RWPE1 (cell line): ENCODE results near the gene PRELP.
A peak's percentile ranks its signal among the peaks of the same experiment; 100 is the strongest.

Experiments used
- CTCF ChIA-PET: fragments of 350-600 bp; sonication (Branson Sonifier 250); formaldehyde crosslinking; extraction: SDS; loops from one replicate; lab custom pipeline; 2021; lab: Yijun Ruan, JAX
- POLR2A ChIA-PET: fragments of 400-600 bp; formaldehyde crosslinking; extraction: SDS; loops from one replicate; lab custom pipeline; 2020; ENCODE audit warnings: antibody characterized with exemption; ENCODE audit not compliant: low non-redundant PET; lab: Yijun Ruan, JAX
- DNase-seq: peaks from one replicate; pipeline ENCODE4 v3.0.0; 2012; ENCODE audit warnings: low spot score
- H3K27ac ChIP-seq: fragments of 450-650 bp; 2 replicates; pipeline ENCODE4 v1.5.1; 2017
- TF ChIP-seq, protein P1 (sequence below): fragments of 450-650 bp; conservative IDR thresholded peaks from 2 replicates; pipeline ENCODE4 v1.5.1; 2017; ENCODE audit warnings: low read depth, mild to moderate bottlenecking

The PRELP gene

DNA sequence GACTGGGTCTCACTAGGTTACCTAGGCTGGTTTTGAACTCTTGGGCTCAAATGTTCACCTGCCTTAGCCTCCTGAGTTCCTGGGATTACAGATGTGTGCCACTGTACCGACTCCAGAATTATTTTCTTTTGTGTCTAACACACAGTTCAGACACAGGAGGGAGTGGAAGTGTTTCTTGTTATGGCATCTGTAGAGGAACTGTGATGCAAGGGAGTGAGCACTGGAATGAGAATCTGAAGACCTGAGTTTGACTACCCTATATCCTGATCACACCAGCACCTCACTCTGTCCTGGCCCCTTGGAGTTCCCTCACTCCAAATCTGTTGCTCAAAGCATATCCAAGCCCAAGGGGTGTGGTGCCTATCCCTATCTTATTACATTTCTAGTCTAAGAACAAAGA lies 33.5 kb downstream of the PRELP start:
- POLR2A ChIA-PET: no interaction called here
- CTCF ChIA-PET: interaction anchor here (0.7 kb wide), 1 partner anchor 124 kb away, joined by 4 read pairs; no protein-coding TSS in a partner anchor
- TF ChIP-seq, protein P1, sequence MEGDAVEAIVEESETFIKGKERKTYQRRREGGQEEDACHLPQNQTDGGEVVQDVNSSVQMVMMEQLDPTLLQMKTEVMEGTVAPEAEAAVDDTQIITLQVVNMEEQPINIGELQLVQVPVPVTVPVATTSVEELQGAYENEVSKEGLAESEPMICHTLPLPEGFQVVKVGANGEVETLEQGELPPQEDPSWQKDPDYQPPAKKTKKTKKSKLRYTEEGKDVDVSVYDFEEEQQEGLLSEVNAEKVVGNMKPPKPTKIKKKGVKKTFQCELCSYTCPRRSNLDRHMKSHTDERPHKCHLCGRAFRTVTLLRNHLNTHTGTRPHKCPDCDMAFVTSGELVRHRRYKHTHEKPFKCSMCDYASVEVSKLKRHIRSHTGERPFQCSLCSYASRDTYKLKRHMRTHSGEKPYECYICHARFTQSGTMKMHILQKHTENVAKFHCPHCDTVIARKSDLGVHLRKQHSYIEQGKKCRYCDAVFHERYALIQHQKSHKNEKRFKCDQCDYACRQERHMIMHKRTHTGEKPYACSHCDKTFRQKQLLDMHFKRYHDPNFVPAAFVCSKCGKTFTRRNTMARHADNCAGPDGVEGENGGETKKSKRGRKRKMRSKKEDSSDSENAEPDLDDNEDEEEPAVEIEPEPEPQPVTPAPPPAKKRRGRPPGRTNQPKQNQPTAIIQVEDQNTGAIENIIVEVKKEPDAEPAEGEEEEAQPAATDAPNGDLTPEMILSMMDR: no peak

DNA sequence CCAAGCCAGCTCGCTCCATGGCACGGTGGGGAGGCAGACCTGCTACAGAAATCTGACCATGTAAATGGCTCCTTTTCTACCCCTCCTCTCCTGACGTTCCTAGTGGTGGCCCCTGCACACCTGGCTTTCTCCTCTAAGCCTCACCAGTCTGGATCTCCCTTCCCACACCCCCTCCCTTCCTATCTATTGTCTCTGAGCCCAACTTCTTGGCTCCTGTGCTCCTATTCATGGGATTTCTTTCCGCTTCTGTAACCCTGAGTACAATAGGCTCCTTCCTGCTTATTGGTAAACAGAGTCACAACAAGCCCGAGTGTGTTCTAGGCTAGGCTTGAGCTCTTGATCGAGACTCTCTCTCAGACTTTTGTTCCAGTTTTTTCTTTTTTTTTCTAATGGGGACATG lies 35.9 kb downstream of the PRELP start:
- H3K27ac ChIP-seq: no peak overlapping the region
- POLR2A ChIA-PET: no interaction called here
- TF ChIP-seq, protein P1: no peak
- no peak for DNase-seq
- CTCF ChIA-PET: interaction anchor here (0.6 to 0.7 kb wide), 3 partner anchors 46 to 662 kb away, joined by 3 to 5 read pairs (median 3); no protein-coding TSS in a partner anchor

More for the DNA sequence above, 33.5 kb downstream of the PRELP start:
- no peak for DNase-seq
- no peak overlapping the region for H3K27ac ChIP-seq

DNA sequence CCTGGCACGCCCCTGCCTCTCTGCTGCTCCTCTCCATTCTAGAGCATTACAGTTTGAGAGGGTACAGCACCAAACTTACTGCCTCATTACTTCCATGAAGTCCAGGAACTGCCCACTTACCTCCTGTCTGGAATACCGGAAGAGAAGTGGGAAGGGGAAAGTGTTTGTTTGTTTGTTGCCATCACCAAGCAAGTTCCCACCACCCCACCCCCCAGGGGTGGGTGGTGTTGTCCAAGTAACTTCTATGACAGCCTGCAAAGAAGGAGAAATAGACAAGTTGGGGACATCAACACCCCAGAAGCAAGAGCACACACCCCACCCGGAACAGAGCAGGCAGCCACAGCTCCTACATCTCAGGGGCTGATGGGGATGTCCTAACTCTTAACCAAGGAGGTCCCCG lies 36.3 kb downstream of the PRELP start:
- TF ChIP-seq, protein P1: no peak
- ChIA-PET CTCF (interaction anchor here (0.7 kb wide), 2 partner anchors 46 to 167 kb away, joined by 3 read pairs; no protein-coding TSS in a partner anchor), POLR2A (no interaction called here)
- no peak for DNase-seq
- H3K27ac ChIP-seq: peak overlapping the region; percentile 82; the same call in 1 of the 2 replicates

DNA sequence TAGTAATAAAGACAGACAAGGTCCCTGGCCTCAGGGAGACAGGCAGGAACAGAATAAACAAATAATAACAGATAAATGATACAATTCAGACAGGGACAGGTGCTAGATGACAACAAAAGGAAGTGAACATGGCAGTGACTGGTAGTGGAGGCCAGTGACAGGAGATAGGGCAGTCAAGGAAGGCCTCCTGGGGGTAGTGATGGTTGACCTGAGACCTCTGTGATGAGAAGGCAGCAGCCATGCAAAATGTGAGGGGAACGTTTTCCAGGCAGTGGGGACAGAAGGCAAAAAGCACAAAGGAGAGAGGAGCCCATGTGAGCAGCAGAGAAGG lies 36.9 kb downstream of the PRELP start:
- DNase-seq: no peak
- H3K27ac ChIP-seq: peak overlapping the region; percentile 82
- ChIA-PET POLR2A (no interaction called here), CTCF (no interaction called here)
- TF ChIP-seq, protein P1: no peak

DNA sequence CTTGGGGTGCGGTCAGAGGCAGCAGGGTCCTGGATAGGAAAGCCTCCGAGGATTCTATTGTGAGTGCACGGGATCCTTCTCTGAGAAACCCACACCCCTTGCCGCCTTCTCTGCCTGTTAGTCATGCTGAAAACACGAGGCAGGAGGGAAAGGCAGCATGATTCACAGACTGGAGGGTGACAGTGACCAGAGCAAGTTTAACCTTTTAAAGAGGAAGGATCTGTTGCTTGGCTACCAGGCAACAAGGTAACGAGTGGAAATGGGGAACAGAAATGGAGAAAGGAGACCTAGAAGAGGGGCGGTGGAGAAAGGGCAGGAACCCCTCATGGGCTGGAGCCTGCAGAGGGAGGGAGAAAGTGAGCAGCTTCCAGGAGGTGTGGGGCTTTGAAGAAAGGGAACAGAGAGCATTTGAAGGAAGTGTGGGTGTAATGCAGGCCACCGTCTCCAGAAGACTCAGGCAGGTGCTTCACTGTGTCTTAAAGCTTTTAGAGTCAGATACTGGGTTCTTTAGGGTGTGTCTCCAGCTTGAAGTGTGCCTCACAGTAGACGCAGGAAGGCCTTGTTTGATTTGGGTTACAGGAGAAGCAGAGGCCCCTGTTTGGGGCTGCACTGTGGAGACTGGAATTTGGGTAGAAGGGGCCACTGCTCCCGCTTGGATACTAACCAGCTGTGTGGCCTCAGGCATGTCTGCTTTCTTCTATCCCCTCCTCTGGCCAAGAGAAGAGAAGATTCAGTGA lies 37.4 kb downstream of the PRELP start:
- DNase-seq: peak; percentile 98
- POLR2A ChIA-PET: interaction anchor here (0.6 kb wide), 1 partner anchor 39 kb away, joined by 3 read pairs; no protein-coding TSS in a partner anchor
- CTCF ChIA-PET: interaction anchor here (0.6 kb wide), 1 partner anchor 117 kb away, joined by 3 read pairs; no protein-coding TSS in a partner anchor
- H3K27ac ChIP-seq: peak overlapping the region; percentile 82
- TF ChIP-seq, protein P1: no peak

DNA sequence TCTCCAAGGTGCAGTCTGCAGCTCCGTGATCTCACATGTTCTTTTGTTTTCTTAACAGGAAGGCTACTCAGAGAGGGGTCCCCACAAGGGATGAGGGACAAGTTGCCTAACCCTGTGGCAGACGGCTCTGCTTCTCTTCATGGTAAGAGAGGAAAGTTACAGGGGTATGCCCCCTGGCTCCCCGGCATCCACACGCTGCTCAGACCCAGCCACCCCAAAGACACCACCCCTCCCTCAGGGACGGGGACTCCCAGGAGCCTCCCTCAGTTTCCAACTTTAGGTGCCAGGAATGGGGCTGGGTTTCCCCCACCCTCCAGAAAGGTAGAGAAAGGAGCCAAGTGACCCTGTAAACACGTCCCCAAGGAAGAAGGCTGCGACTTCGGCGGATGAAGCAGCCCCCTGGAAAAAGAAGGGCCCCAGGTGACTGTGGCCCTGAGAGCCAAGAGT lies 38.0 kb downstream of the PRELP start:
- POLR2A ChIA-PET: interaction anchor here (0.6 kb wide), 1 partner anchor 39 kb away, joined by 3 read pairs; no protein-coding TSS in a partner anchor
- peak overlapping the region; percentile 82 for H3K27ac ChIP-seq
- CTCF ChIA-PET: interaction anchor here (0.6 kb wide), 2 partner anchors 117 to 240 kb away, joined by 3 read pairs; no protein-coding TSS in a partner anchor
- TF ChIP-seq, protein P1: no peak
- DNase-seq: no peak
